ENCODE data around the gene TTBK1. TPM values are rescaled to one million over a fixed set of nuclear protein-coding genes. Genes with fewer than 3 reads are reported as not detected.

The TTBK1 gene
- total RNA-seq: 9.8 TPM

- peak; percentile 80 to 83 for DNase-seq (ENCODE audit: low spot score in 2 of 2)
These were observed at the start of gene TTBK1 for GRCh38 chr6:43242908-43243663. Gene TTBK1 (plus strand): TSS chr6:43243481. CDS start chr6:43246661, 3,180 bp downstream.

DNA sequence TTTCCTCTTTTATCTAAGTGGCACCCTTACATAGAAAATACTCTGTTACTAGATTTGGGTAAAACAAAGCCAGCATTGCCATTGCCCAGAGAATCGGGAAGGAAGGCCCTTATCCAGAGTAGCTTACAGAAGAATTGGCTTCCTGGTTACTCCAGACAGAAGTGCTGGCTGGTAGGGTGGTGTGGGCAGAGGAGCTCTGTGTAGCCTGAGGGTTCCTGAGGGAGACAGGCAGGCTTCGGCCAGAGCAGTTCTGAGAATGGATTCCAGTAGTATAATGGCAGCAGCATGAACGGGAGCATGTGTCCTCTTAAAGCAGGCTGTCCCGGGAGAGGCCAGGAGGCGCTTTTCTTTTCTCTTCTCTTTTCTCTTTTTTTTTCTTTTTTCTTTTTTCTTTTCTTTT lies 49.4 kb upstream of the TTBK1 start:
- DNase-seq (ENCODE audit: low spot score in 2 of 2): no peak
- FAIRE-seq: no peak

More at GRCh38 chr6:43242908-43243663, at the start of gene TTBK1:
- FAIRE-seq: no peak

GRCh38 chr6:43196337-43196736 lies 46.9 kb upstream of the TTBK1 start:
- DNase-seq (ENCODE audit: low spot score in 2 of 2) (no peak), FAIRE-seq (no peak)

DNA sequence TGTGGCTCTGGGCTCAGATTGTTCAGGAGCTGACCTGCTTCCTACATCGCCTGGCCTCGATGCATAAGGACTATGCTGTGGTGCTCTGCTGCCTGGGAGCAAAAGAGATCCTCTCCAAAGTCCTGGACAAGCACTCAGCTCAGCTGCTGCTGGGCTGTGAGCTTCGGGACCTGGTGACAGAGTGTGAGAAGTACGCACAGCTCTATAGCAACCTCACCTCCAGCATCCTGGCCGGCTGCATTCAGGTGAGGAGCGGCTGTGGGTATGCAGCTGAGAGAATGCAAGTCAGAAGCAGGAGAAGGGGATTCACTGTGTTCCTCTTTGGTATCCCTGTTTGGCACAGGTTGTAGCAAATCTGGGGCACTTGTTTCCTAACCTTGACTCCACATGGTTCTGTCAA lies 43.4 kb upstream of the TTBK1 start:
- no peak for DNase-seq (ENCODE audit: low spot score in 2 of 2)
- no peak for FAIRE-seq

- DNase-seq (ENCODE audit: low spot score in 2 of 2): no peak
- no peak for FAIRE-seq
These were observed 42.7 kb upstream of the TTBK1 start for GRCh38 chr6:43200541-43200940.

- DNase-seq (ENCODE audit: low spot score in 2 of 2) (no peak), FAIRE-seq (no peak)
These were observed 40.8 kb upstream of the TTBK1 start for GRCh38 chr6:43202451-43202850.

DNA sequence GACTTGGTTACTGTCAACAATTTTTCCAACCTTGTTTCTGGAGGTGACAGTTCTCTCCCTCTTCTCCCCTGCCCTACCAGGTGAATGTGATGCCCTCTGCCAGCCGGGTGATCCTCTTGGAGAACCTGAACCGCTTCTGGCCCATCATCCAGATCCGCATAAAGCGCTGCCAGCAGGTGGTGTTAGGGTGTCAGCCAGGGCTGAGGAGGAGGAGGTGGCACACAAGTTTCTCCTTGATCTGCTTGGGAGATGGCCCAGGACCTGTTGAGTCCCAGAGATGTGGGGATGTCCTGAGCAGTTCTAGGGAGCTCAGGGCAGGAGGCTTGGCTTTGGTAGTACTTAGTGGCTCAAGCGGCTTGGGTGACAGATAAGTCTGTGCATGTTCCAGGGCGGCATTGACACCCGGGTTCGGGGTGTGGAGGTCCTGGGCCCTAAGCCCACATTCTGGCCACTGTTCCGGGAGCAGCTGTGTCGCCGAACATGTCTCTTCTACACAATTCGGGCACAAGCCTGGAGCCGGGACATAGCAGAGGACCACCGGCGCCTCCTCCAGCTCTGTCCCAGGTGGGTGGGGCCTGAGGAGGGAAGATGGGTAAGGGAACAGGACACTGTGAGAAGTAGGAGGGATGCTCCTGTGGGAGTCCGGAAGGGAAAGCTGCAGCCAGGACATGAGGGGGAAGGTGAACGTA lies 40.1 kb upstream of the TTBK1 start:
- no peak for FAIRE-seq

GRCh38 chr6:43203718-43204095 lies 39.6 kb upstream of the TTBK1 start:
- FAIRE-seq: no peak
- DNase-seq (ENCODE audit: low spot score in 2 of 2): no peak

More for the DNA sequence above, 40.1 kb upstream of the TTBK1 start:
- no peak for DNase-seq (ENCODE audit: low spot score in 2 of 2)

- FAIRE-seq (no peak), DNase-seq (ENCODE audit: low spot score in 2 of 2) (no peak)
These were observed 38.8 kb upstream of the TTBK1 start for GRCh38 chr6:43204271-43205105.

- FAIRE-seq: no peak
- DNase-seq (ENCODE audit: low spot score in 2 of 2): no peak
These were observed 37.4 kb upstream of the TTBK1 start for GRCh38 chr6:43205849-43206248.

GRCh38 chr6:43207286-43207685 lies 36.0 kb upstream of the TTBK1 start:
- no peak for DNase-seq (ENCODE audit: low spot score in 2 of 2)
- peak; percentile 78 for FAIRE-seq

DNA sequence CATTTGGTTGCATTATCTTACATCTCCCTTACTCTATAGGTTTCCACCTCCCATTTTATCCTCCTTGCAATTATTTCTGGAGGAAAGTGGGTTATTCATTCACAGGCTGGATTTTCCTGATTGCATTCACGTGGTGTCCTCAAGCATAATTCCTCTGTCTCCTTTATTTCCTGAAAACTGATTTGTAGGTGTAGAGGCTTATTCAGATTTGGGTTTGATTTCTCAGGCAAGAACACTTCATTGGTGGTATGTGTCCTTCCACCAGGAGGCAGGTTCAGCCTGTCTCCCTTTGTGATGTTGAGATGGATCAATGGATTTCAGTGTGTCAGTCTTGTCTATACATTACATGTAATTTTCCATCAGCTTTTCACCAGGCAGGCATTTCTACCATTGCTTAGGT lies 31.3 kb upstream of the TTBK1 start:
- DNase-seq (ENCODE audit: low spot score in 2 of 2) (no peak), FAIRE-seq (no peak)

GRCh38 chr6:43213431-43213830 lies 29.9 kb upstream of the TTBK1 start:
- FAIRE-seq (no peak), DNase-seq (ENCODE audit: low spot score in 2 of 2) (no peak)

GRCh38 chr6:43215066-43215465 lies 28.2 kb upstream of the TTBK1 start:
- FAIRE-seq: no peak
- no peak for DNase-seq (ENCODE audit: low spot score in 2 of 2)

DNA sequence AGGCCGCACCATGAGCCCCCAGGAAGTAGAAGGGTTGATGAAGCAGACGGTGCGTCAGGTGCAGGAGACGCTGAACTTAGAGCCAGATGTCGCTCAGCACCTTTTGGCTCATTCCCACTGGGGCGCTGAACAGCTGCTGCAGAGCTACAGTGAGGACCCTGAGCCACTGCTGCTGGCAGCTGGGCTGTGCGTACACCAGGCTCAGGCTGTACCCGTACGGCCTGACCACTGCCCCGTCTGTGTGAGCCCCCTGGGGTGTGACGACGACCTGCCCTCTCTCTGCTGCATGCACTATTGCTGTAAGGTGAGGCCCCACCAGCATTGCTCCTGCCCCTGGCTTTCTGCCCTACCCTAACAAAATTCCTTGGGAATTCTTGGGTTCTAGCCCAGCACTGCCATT lies 27.1 kb upstream of the TTBK1 start:
- no peak for FAIRE-seq
- no peak for DNase-seq (ENCODE audit: low spot score in 2 of 2)

DNA sequence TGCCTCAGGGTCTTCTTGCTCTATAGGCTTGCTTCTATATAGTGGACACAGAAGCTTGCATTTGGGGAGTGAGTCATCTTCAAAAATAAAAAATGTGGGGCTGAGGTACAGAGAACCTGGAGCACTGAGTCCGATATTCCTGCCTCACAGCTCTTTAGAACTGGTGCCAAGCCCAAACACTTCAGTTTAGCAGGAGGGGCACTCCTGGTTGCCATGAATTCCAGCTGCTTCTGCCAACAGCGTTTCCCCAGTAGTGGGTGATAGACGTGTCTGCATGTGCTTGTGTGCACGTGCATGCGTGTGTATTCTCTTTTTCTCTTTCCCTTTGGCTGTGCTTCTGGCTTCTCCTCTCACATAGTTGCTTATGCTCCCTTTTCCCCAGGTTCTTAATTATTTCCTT lies 25.9 kb upstream of the TTBK1 start:
- no peak for DNase-seq (ENCODE audit: low spot score in 2 of 2)
- FAIRE-seq: no peak

DNA sequence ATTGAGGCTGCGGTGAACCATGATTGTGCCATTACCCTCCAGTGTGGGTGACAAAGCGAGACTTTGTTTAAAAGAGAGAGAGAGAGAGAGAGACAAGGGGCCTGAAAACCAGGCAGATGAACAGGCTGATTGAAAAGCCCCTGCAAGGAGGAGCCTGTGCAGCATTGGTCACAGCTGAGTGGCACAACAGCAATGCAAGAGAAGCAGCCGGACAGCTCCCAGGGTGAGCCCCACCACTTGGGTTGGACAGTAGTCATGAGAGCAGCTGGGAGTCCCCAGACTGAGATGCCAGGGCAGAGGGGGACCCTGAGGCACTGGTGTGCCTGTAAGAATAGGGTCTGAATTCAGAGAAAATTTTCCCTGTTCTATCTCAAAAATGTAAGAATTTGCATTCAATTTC lies 24.2 kb upstream of the TTBK1 start:
- DNase-seq (ENCODE audit: low spot score in 2 of 2) (no peak), FAIRE-seq (no peak)

DNA sequence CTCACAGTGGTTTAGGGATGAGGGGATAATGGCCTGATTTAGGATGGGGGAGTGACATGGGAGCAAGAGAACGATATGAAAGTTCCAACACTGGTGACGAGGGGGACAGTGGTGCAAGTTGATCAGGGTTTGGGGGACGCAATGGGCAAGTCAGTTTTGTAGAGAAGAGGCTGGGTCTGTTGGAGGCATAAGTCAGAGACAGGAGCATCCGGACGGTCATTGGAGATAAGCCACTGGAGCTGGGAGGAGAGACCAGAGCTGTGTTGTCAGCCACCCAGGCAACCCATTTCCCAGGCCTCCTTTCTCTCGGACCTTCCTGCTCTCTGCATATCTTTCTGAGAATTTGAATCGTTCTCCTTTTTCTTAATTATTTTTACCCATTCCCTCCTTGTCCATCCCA lies 23.5 kb upstream of the TTBK1 start:
- no peak for DNase-seq (ENCODE audit: low spot score in 2 of 2)
- no peak for FAIRE-seq

- DNase-seq (ENCODE audit: low spot score in 2 of 2) (no peak), FAIRE-seq (no peak)
These were observed 22.8 kb upstream of the TTBK1 start for GRCh38 chr6:43220439-43220951.

GRCh38 chr6:43221046-43221972 lies 22.0 kb upstream of the TTBK1 start:
- no peak for FAIRE-seq

More at GRCh38 chr6:43221046-43221972, 22.0 kb upstream of the TTBK1 start:
- DNase-seq (ENCODE audit: low spot score in 2 of 2): no peak
